CD4-positive, alpha-beta T cell treated with Interleukin-12 subunit alpha and Interleukin-12 subunit beta, for 1 hour (primary cell): ENCODE data around the gene ULK3.

Source experiments
- DNase-seq: peaks from one replicate; pipeline ENCODE4 v3.0.0-alpha.2; 2020

The ULK3 gene

GRCh38 chr15:74866090-74866489, 23.1 kb upstream of the ULK3 start:
- no peak for DNase-seq

- no peak for DNase-seq
Measured at GRCh38 chr15:74865316-74865715, 22.4 kb upstream of the ULK3 start.

- no peak for DNase-seq
Measured at GRCh38 chr15:74864296-74864695, 21.3 kb upstream of the ULK3 start.

- DNase-seq, result no peak
Measured at GRCh38 chr15:74863239-74864056, 20.5 kb upstream of the ULK3 start.

GRCh38 chr15:74858369-74858740, 15.4 kb upstream of the ULK3 start:
- no peak for DNase-seq

- DNase-seq, result no peak
Measured at GRCh38 chr15:74857671-74858368, 14.9 kb upstream of the ULK3 start.

- DNase-seq, result no peak
Measured at GRCh38 chr15:74857082-74857655, 14.2 kb upstream of the ULK3 start.

GRCh38 chr15:74856537-74856936, 13.6 kb upstream of the ULK3 start:
- no peak for DNase-seq

- no peak for DNase-seq
Measured at GRCh38 chr15:74855857-74856256, 12.9 kb upstream of the ULK3 start.

GRCh38 chr15:74854453-74855022, 11.6 kb upstream of the ULK3 start:
- DNase-seq, result no peak

- DNase-seq, result no peak
Measured at GRCh38 chr15:74851960-74852359, 9.0 kb upstream of the ULK3 start.

GRCh38 chr15:74850393-74850792, 7.4 kb upstream of the ULK3 start:
- no peak for DNase-seq

- no peak for DNase-seq
Measured at GRCh38 chr15:74847432-74847831, 4.5 kb upstream of the ULK3 start.

- DNase-seq, result peak; percentile 39
Measured at GRCh38 chr15:74845581-74845980, 2.6 kb upstream of the ULK3 start.

GRCh38 chr15:74845208-74845568, 2.2 kb upstream of the ULK3 start:
- peak; percentile 58 for DNase-seq

GRCh38 chr15:74844319-74845207, 1.6 kb upstream of the ULK3 start:
- no peak for DNase-seq

- no peak for DNase-seq
Measured at GRCh38 chr15:74843891-74844299, 939 bp upstream of the ULK3 start.

- DNase-seq, result no peak
Measured at GRCh38 chr15:74843445-74843828, 481 bp upstream of the ULK3 start.

GRCh38 chr15:74841891-74842373, 1.0 kb downstream of the ULK3 start:
- no peak for DNase-seq

- no peak for DNase-seq
Measured at GRCh38 chr15:74840851-74841775, 1.8 kb downstream of the ULK3 start.
